CD4-positive, alpha-beta T cell treated with Interleukin-1 beta for 1 hour (primary cell): ENCODE measurements around the gene MAP3K14.
A peak's percentile ranks its signal among the peaks of the same experiment; 100 is the strongest.

Experiments
- DNase-seq, 2 donors: peaks; one replicate each; pipeline ENCODE4 v3.0.0-alpha.2; 2020 to 2022

MAP3K14 gene

GRCh38 chr17:45231481-45232116 is 85.2 kb downstream of the MAP3K14 start:
- peak; percentile 37 to 57 for DNase-seq

- DNase-seq = peak in 1 of 2 donors; percentile 33
Observed at GRCh38 chr17:45230787-45231480, 85.9 kb downstream of the MAP3K14 start.

GRCh38 chr17:45230410-45230786 is 86.4 kb downstream of the MAP3K14 start:
- DNase-seq = no peak

GRCh38 chr17:45229681-45230409 is 87.0 kb downstream of the MAP3K14 start:
- DNase-seq = peak; percentile 48 to 49

DNA sequence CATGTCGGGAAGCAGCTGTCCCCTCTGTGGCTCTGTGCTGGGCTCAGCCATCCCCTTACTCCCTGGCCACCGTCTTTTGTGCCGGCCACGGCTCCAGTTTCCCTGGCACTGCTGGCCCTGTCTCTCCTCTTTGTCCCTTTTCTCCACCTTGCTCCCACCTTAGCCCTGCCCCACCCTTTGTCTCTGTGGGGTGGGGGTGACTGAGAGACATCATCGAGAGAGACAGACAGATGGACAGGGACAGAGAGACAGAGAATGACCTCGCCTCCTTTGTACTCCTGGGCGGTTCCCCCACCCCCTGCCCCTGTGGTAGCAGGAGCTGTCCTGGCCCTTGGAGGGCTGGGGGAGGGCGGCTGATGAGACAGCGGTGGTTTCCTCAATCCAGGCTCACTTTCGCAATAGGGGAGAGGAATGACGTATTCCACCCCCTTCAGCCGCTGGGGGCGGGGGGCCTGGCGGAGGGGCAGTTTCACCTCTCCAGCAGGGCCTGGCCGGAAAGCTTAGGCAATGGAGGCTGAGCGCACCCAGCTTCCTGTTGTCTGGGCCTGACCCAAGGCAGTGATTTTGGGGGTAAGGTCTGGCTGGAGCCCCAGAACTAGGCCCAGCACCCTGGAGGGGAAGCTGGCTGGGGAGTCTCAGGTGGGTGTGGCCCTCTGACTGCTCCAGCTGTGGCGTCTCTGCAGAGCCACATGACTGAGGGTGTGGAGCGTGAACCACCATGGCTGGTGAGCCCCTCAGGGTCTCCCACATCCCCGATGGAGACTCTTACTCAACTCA is 87.9 kb downstream of the MAP3K14 start:
- DNase-seq = peak; percentile 87 to 95

- DNase-seq = peak; percentile 35 to 40
Observed at GRCh38 chr17:45227926-45228762, 88.7 kb downstream of the MAP3K14 start.

- DNase-seq = peak; percentile 47 to 67
Observed at GRCh38 chr17:45227101-45227925, 89.5 kb downstream of the MAP3K14 start.

GRCh38 chr17:45226576-45226975 is 90.2 kb downstream of the MAP3K14 start:
- peak; percentile 22 to 44 for DNase-seq

DNA sequence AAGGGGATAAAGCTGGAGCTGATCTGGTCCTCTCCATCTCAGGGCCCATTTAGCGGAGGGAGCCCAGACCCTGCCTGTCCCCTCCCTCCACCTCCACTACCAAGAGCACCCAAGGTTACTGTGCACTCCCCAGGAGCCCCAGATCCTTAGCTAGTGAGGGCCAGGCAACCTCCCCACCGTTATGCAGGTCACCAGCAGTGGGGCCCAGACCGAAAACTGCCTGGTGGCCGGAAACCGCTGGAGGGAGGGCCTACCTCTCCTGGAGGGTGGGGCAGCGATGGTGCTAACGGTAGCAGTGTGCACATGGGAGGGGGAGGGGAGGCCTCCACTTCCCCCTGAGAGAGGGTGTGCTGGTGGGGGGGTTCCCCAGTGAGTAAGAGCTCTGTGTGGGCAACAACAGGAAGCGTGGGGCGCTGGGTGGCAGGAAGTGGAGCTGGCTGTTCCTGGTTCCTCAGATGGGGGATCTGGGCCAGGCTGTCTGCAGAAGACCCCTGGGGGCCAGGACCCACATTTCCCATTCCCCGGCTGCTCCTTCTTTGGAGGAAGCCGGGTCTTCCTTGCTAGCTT is 90.8 kb downstream of the MAP3K14 start:
- DNase-seq = peak; percentile 96 to 98

DNA sequence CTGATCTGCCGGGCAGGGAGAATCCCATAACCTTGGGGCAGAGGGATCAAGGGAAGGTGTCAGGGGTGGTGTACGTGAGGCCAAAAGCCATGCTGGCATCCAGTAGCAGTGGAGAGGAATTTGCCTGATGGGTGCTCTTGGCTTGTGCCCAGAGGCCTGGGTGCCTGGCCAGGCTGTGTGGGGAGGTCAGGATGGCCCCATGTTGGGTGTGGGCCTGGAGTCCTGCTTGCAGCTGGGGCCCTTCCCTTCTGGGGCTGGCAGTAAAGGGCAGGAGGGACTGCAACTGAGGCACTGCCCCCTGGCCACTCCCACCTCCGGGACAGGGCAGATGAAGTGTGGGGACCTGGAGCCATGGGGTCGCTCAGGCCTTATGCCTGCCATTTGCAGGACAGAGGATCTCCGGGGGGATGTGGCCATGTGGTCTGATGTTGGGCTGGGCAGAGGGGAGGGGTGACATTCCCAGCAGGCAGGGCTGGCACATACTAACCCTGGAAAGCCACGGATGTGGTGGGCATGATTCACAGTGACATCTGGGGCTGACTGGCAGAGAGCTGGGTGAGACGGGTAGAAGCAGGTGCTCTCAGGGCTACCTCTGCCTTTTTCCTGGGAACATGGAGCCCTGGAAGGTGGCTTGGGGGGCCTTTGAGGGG is 91.6 kb downstream of the MAP3K14 start:
- peak; percentile 55 to 59 for DNase-seq

DNA sequence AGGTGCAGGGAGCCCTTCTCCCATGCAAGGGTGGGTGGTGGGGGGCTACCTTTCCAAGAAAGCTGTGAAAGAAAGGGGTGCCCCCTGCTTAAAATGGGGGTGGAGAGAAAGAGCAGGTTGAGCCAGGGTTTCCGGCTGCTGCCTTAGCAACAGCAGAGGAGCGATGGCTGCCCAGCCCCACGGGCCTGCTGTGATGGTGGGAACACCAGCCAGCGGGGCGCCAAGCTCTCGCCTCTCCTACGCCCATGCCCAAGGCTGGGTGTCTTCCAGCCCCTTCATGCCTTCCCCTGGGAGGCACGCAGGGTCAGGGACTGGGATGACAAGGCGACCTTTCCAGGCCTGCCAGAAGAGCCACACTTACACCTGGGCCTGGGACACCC is 92.2 kb downstream of the MAP3K14 start:
- DNase-seq = peak; percentile 42 to 44

GRCh38 chr17:45223539-45224528 is 93.0 kb downstream of the MAP3K14 start:
- peak; percentile 73 to 79 for DNase-seq

DNA sequence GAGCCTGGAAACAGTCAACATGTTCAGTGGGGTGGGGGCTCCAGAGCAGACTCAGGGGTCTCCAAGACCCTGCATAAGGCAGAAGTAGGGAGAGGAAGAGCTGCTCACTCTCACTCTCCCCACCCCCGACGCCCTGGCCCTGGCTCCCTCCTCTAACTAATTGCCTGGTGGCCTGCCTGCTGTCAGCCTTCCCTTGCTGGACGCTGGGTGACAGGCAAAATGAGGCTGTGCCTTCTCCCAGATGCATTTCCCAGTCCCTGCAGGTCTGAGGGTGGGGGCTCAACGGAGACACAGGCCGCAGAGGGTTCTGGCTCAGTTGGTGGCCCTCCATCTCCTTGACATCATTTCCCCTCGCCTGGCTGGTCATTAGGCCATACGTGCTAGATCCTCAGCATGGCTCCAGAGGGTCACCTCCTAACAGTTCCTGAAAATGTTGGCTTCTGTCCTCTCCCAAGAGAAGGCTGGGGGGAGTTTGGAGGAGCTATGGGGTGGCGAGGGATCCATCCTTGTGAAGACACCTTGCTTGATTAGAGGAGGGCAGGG is 93.8 kb downstream of the MAP3K14 start:
- DNase-seq = no peak

DNA sequence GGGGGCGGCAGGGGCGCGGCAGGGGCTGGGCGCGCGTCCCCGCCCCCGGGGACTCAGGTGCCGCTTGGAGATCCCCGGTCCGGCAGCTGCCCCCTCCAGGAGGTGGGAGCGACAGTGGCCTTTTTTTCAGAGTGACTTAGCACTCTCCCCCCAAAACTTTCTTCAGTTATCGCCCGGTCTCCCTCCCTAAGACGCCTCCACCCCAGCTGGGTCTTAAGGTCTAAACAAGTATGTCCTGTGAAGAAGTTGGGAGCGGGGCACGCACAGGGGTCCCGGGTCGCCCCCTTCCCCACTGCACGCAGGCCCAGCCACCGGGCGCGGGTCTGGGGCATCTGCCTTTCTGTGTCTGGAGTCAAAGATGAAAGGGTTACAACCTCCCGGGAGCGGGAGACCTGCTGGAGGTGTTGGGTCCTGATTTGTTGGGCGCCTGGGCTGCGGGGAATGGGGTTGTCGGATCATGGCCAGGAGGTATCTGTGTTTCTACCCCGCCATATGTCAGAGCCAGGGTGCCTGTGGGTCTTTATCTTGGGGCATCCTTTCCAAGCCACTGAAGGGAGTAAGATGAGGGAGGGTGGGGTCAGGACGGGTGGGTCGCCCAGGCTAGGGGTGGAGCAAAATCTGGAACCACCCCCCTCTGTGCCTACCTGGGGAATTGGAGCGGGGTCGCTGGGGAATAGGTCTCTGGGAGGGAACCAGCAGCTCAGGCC is 94.4 kb downstream of the MAP3K14 start:
- DNase-seq = peak; percentile 66 to 70

- no peak for DNase-seq
Observed at GRCh38 chr17:45222014-45222288, 94.9 kb downstream of the MAP3K14 start.

DNA sequence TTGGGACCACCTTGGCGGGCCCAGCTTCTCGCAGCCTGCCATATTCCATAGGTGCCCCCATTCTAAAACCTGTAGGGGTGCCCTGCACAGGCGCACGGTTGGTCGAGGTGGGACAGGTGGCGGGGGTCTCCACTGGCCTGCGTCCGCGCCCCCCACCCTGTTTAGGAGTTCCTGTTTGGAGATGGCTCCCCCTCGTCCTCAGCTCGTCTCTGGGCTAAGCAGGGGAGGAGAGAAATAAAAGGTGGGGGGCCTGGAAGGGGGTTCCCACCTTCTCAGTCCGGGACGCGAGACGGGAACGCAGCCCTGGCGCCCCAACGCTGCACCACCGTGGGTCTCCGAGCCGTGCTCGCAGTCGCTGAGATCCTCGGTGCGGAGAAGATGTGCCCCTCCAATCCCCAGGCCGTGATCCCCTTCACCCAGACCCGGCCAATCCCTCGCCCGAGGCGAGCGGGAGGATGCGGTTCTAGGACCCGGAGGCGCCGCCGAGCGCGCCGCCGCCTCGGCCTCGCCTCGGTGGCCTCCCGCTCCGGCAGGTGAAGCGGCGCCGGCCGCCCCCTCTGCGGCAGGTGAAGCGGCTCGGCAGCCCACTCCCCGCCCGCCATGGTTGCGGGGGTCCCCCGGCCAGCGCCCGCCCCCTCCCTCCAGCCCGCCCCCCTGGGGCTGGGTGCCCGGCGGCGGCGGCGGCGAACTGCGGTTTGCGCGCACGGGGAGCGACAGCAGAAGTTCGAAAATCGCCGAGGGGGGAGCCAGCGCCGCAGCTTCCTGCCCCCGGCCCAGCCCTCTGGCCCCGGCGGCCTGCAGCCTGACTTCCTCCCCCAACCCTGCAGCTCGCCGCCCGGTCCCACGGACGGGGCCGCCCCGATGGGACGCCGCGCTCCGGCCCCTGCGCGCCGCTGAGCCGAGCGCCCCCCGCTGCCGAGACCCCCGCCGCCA is 95.5 kb downstream of the MAP3K14 start, which contains the start of gene FMNL1:
TSS of gene FMNL1 (plus strand) at position 805 of the 933 bp plus-strand sequence. CDS start 240 bp downstream, outside the sequence.
- peak; percentile 70 to 77 for DNase-seq

DNA sequence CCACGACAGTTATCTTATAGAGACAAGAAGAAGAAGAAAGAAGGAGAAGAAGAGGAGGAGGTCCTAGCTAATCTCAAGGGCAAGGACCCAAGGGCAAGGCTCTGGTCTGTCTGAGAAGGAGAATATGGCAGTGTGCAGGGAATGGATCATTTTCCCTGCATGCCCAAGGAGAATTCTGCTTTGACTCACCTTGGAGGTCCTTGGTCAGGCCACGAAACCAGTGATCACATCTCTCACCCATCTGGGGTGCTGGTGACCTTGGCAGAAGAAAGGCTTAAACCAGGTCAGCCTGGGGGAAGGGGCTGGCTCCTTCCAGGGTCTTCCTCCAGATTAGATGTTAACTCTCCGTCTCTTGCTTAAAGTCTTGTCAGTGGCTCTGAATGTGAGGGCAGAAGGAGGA is 96.7 kb downstream of the MAP3K14 start:
- no peak for DNase-seq
